Kidney glomerular epithelial cell (primary cell): ENCODE results near the gene WDFY4.

Experiments used
- DNase-seq: peaks from one replicate; lab custom pipeline; 2025; lab: John Stamatoyannopoulos, UW

WDFY4 gene

DNA sequence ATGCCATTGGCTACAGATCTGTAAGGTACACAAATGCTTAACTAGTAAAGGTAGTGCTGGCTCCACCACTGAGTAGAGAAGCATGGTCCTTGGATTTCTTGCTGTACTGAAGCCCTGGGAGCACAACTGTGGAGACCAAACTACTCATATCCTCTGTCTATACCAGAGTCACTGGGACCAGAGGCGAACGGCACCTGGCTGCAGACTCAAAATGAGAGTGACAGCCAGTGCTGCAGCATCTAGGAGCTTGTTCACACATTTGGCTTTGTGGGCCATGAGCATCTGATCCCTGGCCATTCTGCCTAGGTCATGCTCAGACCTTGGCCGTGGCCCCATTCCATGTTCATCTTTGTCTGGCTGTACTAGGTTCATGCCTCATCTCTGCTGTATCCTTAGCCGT, 223.1 kb downstream of the WDFY4 start:
- no peak for DNase-seq

DNA sequence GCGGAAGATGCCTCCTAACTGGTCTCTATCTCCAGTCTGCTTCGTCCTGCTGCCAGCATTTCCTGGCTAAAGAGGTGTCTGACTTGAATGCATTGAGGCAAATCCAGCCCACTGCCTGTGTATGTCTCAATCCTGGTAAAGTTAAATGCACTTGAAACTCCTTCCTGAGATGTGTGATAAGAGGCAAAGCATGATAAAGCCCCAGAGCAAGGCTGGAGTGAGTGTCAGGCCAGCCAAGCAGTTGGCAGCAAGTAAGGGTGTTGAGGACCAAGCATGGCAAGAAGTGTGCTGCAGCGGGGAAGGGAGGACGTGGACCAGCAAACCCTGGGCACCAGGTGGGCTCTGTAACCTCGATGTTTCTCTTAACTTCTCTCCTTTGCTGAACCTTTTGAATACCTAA, 225.9 kb downstream of the WDFY4 start:
- no peak for DNase-seq

DNA sequence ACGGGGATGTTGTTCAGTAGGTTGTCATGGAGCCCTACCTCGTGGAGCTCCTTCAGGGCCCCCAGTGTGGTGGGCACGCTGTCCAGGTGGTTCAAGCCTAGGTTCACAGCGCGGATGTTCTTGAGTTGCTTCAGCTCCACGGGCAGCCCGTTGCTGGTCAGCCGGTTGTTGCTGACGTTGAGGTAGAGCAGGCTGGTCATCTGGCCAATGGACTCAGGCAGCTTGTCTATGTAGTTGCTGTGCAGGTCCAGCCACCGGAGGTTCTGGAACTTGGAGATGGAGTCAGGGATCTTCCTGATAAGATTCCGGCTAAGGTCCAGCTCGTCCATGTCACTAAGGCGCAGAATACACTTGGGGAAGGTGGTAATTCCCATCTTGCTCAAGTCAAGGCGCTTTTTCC, 229.0 kb downstream of the WDFY4 start:
- no peak for DNase-seq

DNA sequence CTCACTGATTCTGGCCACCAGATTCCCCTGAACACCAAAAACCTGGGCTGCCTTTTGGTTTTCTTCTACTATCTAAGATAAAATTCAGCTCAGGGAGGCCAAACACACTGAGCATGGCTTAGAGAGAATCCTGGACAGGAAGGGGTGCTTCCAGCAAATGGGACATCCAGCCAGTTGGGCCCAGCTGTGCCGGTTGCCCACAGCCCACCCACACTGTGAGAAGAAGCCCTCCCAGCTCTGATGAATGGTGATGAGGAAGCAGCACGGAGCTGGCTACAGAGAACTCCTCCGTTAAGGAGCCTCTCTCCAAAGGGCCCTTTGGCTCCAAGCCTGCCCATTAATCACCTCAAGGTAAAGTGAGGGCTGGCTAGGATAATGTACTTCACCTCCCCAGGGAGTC, 239.1 kb downstream of the WDFY4 start:
- no peak for DNase-seq

DNA sequence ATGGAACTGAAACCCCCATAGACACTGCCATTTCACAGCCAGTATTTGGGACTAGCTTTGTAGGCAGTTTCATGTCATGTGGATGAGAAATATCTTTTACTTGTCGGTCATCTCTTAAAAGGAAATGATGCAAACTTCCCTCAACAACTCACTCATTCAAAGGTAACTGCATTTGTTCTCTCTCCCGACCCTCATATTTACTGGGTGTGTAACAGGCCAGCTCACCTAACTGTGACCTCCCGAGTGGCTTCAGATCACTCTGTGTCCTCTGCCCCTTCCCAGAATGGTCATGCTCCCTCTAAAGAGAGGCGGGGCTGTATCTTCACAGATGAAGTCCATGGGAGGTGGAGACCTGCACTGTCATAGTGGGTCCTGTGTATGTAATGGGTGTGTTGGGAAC, 240.3 kb downstream of the WDFY4 start:
- DNase-seq, result no peak

DNA sequence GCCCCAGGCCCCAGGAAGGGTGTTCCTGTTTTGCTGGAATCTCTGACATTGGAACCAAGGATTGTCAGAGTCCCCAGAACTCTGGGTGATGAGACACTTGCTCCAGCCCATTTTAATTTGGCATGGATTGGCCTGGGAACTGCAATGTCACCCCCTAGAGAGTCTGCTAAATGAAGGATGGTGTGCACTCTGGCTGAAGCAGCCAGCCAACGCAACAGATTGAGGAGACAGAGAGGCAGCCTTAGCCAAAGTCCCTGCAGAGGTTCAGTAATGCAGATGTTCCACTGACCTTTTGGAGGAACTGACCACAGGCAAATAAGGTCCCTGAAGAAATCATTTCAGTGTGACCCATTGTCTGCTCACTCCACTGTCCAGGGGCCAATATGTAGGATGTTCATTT, 241.6 kb downstream of the WDFY4 start:
- no peak for DNase-seq

DNA sequence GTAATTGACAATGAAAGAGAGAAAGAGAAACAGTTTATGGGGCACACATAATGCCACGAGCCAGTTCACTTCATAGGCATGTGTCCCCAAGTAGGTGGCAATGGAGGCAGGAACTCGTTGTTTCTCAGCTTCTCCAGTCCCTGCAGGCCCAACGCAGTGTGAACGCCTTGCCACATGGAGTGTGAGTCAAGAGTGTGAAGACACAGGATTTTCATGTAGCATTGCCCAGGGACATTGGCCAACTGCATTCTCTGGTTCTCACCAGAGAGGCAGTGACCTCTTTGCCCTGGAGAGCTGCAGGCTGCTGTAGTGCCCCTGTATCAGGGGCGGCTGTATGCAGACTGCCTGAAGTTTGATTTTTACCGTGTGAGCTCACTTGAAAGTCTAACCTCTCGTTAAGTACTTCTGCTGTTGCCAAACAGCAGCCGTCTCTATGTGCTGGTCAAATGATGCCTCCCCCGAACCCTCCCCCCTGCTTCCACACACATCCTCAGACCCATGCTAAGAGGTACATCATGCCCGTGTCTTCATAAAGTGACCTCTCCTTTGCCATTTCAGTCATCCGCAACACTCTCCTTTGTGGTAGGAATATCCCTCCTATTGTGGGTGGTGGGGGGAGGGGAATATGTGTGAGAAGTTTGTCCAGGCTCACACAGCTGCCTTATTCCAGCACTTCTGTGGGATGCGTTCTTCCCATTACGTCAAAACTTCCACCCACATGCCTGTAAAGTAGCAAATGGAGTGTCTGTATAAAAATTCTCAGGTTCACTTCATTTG, 242.3 kb downstream of the WDFY4 start:
- no peak for DNase-seq

DNA sequence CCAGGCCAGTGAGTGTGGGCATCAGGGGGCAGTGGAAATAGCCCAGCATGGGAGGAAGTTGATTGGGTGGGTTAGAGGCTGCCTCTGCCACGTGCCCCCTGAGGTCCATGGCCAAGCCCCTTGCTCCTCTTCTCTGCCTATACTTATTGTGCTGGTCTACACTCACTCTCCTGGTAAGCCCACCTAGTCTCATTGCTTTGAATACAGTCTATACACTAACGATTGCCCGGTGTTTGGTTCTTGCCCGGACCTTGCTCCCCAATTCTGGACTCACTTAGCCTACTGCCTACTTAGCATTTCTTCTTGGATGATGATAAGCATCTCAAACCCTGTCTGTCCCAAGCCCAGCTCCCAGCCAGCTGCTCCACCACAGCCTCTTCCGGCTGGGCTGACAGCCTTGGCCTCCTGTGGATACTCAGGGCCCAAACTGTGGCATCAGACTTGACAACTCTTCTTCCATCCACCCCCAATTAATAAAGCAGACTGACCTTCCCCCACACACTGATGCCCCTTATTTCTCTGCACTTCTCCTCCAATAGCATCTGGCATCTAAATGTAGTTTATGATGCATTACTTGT, 244.8 kb downstream of the WDFY4 start:
- DNase-seq, result no peak

DNA sequence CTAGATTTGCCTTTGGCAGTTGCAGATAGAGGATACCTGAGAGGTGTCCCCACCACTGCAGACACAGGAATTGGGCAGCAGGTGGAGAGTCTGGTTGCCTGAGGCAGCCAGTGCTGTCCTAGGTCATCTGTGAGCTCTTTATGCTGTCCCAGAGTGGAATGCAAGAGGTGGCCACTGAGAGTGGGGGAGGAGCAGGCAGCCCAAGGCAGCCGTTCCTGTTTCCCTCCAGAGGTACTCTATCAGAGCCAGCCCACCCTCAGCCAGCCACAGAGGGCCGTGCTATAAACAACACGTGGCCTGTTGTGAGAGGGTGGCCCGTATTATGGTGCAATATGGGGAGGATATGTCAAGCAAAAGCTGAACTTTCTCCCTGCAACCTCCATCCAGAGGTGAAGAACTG, 246.5 kb downstream of the WDFY4 start:
- DNase-seq, result no peak

DNA sequence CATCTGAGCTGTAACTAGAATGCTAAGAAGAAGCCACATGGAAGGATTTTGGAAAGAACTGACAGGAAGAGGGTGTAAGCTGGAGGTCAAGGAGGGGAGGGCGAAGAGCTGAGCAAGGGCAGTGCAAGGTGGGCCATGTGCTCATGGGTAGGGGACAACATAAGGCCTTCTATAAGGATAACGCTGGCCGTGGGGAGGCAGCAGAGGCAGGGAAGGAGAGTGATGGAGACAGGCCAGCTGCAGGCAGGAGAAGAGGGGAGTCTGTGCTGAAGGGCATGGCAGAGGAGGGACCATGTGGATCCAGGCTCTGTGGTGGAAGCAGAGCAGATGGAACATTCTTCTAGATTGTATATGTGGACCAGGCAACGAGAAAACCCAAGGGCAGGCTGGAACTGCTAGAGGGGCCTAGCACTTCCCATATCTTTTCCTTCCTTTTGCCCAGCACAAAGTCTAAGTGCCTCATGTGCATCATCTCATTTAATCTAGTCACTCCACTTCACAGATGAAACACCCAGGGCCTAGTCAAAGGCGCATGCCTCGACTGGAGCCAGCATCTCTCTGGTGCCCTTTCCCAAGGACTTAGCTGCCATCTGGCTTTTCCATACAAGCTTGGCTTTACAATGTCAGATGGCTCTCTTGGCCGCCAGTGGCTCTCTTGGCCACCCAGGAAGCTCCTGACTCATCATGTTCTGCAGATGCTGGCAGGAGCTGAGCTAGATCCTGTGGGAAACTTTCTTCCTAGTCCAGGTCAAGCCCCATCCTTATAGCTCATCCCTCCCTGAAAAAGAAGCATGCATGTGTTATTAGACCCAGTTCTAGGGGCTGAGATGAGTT, 248.4 kb downstream of the WDFY4 start:
- DNase-seq, result no peak

DNA sequence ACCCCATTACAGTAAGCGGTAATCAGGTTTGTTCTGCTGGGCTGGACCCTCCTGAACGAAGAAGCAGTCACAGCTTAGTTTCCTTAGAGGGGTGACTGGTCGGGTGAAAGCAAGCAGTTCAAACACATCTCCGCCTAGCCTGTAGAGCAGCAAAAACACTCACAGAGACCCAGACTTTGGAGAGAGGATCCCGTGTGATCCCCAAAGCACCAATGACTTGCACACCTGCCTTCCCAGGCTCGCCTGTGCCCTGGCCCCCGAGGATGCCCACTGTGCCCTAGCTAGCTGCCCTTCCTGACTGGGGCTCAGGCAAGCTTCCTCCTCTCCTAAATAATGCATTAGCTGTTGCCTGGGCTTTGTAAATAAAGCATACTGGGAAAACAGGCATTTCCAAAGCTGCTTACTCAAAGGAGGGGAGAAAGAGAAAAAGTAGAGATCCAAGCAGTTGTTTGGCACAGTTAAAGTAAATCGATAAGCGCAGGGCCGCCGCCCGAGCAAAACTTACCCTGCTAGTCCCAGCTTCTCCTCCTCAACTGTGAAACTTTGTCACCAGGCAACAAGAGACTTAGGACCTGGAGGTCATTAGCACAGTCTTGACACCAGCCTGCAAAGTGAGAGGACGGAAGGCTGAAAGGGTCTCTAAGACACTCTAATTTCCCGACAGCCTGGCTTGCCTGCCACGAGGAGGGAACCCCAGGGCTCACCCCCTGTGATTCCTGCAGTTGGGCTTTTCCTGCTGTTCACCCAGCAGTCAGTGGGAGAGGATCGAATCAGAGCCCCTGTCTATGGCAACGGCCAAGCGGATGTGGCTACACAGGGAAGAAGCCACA, 250.2 kb downstream of the WDFY4 start:
- DNase-seq, result no peak

DNA sequence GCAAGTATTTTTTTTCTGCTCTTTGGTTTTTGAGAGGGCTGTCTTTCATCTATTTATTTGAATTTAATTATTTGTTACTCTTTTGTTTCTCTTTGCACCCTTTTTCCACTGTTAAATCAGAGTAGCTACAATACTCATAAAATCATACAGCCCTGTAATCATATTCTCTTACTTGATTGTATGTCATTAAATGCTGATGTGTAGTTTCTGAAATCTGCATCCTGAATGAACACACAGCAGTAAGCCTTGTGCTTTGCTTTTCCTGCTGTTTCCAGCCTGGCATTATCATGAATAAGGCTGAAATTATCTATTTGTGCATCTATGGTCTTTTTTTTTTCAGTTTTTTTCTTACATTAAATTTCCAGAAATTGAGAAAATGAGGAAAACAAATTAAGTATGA, 250.9 kb downstream of the WDFY4 start:
- DNase-seq, result no peak

DNA sequence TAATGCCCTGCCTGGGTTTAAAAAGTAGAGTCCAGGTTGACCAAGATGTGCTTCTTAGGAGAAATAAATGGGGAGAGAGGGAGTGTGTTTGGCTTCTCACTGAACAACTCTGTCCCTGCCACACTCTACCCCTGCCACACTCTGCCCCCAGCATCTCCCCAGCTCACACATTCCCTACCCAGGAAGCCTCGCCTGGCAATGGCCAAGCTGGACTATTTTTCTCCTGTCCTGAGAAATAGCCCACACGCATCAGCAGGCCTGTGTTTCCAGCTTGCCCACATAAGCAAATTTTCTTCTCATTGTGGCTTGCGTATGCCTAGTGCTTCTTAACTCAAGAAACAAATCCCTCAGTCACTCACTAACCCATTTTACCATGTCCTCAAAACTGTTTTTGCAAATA, 253.1 kb downstream of the WDFY4 start:
- no peak for DNase-seq

DNA sequence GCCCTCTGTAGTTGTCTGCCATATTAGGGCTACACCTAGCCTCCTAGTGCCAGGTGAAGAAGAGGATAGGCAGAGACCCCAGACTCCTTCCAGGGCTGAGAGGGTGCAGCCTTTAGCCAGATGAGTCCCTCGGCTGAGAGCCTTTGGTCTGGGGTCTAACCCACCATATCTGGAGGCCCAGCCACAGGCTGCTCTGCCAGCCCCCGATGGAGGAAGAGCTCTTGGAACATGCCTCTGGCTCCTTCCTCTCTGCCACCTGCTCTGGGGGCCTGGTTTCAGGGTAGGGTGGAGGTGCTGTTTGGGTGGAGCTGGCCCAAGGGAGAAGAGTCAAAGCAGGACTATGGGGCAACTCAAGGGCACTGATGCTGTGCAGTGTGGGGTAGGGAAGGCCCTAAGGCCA, 253.6 kb downstream of the WDFY4 start:
- DNase-seq, result no peak

DNA sequence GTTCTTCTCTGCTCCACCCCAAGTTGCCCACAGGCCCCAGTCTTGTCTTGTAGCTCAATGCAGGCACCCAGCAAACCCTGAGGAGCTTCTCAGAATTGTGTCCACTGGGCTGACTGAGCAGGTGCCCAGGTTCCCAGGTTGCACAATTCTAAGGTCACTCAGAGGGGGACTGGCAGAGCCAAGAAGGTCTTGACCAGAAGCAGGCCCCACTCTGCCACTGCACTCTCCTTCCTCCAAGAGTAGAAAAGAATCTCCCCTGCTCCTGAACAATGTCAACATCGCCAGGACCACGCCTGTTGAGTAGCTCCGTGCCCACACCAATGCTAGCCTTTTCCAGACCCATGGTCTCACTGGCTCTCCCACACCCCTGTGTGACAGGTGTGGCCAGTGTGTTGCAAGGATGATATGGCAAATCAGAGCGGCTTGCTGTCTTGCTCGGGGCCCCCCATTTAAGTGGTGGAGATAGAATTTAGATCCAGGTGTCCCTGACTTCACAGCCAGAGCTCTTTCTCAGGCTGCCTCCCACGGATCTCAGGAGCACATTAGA, 254.4 kb downstream of the WDFY4 start:
- DNase-seq, result no peak

DNA sequence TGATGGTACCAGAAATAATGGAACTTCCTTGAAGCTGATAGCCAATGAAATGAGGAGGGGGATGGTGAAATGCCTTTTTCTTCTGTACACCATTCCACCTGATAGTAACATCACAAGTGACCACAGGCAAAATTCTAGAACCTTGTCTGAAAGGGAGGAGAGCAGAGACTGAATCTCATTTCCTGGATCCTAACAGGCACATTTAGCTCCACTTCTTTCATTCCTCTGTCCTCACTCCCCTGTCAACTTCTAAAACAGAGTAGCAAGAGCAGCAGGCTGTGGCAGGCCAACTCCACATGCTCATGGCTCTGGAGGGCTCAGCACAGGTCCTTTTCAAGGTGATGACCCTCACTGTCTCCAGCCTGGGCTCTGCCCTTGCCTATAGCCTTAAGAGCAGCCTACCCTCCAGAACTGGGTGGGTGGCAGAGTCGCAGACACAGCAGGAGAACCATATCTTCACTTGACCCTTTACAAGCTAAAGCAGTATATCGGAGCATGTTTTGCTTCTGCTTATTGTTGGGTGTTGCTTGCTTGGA, 255.2 kb downstream of the WDFY4 start, which contains the start of gene LRRC18:
Gene LRRC18 (minus strand): TSS at position 51 of the 536 bp plus-strand sequence. CDS start 25,685 bp downstream, outside the sequence.
- DNase-seq, result no peak

DNA sequence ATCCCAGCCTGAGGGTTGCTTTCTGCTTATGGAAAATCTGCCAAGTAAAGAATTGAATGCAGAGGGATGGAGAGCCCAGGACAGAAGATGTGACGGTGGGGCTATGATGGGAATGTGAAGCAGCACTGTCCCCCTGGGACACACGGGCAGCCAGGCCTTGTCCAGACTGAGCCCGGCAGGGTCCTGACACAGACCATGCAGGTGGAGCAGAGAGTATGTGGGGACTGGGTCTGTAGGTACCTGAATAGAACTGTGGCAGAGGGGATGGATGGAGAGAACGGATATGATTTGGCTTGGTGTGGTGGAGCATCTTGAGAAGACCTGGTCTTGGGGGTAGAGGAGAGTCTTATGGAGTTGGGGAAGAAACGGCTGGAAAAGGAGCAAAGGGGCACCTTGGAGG, 255.7 kb downstream of the WDFY4 start:
- no peak for DNase-seq

DNA sequence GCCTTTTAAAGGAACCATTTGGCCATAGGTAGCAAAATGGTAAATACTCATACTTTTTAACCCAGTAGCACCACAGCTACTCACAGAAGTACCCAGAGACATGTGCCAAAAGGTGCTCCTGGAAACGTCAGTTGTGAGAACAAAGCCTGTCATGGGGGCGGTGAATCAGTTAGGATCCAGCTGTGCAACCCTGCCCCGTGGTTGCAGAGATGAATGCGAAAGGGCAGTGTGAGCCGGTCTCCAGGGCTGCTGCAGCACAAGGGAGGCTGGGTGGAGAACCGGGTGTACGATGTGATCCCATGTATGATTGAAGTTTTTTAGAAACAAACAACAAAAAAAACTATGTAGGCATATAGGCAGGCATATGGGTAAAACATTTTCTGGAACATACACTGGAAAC, 256.3 kb downstream of the WDFY4 start:
- DNase-seq, result no peak

DNA sequence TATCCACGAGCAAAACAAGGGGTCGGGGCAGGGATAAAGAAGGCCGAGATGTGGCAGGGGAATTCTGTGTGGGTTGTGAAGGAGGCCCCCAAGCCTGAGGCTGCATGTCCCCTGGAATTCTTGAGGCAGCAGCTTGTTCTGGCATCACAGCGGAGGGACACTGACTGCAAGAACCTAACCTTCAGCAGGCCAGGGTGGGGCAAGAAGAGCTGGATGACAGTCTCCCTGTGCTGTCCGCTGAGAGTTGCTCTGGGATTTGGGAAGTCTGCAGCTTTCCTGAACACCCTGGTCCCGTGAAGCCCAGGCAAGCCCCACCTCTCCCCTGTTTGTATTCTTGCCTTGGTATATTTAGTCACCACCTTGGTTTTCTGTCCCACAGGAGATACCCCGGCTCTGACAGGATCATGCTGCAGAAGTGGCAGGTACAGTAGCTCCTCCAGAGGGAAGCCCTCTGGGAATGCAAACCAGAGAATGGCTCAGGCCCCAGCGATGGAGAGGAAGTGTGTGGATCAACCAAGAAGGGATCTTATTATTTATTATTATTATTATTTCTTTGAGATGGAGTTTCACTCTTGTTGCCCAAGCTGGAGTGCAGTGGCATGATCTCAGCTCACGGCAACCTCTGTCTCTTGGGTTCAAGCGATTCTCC, 256.9 kb downstream of the WDFY4 start:
- no peak for DNase-seq

DNA sequence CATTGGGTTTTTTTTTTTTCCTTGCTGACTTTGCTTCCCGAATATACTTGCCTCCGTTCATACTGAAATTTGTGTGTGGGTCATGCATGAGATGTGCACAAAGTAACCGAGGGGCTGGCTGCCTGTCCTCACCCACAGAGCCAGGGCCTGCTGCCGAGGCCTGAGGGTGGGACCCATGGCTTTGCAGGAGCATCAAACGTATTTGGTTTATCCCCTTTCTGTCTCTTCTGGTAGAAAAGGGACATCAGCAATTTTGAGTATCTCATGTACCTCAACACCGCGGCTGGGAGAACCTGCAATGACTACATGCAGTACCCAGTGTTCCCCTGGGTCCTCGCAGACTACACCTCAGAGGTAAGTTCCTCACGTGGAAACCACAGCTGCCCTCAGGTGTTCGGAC, 258.4 kb downstream of the WDFY4 start:
- no peak for DNase-seq

DNA sequence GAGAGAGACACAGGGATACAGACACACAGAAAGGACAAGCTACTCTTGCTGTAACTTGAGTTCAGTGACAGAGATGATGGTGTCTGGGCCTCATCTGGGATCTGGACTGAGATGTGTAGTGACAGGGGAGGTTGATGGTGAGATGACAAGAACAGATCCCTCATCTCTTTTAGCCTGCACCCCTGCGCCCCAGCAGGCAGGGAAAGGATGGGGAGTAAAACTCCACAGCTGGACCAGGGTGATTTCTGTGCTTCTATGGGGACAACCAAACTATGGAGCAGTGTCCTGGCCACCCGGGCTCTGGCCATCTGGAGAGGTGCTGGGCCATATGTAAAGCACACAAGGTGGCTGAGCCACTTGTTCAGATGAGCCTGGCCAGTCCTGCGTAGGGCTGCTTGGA, 259.5 kb downstream of the WDFY4 start:
- DNase-seq, result no peak
